GM10266 (cell line): ENCODE measurements around the gene C11orf91.

Experiments
- DNase-seq: peaks from one replicate; pipeline ENCODE4 v3.0.0; 2012; ENCODE audit errors: extremely low spot score
- CTCF ChIP-seq: IDR thresholded peaks from 2 replicates; pipeline ENCODE4 v1.5.1; 2012; ENCODE audit warnings: mild to moderate bottlenecking, low read depth; ENCODE audit not compliant: control insufficient read depth, insufficient read depth; ENCODE audit errors: missing control alignments

The C11orf91 gene

GRCh38 chr11:33700063-33700501 lies 544 bp downstream of the C11orf91 start:
- DNase-seq = no peak
- TF ChIP-seq CTCF = no peak

GRCh38 chr11:33699515-33700062 lies 1.0 kb downstream of the C11orf91 start:
- no peak for TF ChIP-seq CTCF
- DNase-seq = no peak

GRCh38 chr11:33698921-33699320 lies 1.7 kb downstream of the C11orf91 start:
- TF ChIP-seq CTCF = no peak
- no peak for DNase-seq

- TF ChIP-seq CTCF = no peak
- DNase-seq = no peak
These were observed 2.6 kb downstream of the C11orf91 start for GRCh38 chr11:33697997-33698396.

GRCh38 chr11:33696931-33697638 lies 3.5 kb downstream of the C11orf91 start:
- TF ChIP-seq CTCF = no peak
- DNase-seq = no peak

- DNase-seq = no peak
These were observed 4.2 kb downstream of the C11orf91 start for GRCh38 chr11:33696411-33696810.

More at GRCh38 chr11:33696411-33696810, 4.2 kb downstream of the C11orf91 start:
- TF ChIP-seq CTCF = no peak
